HG03354 (cell line): ENCODE results near the gene ABCA13.

Experiments
- ATAC-seq: cut with Tn5 transposase; IDR thresholded peaks from one replicate; pipeline ENCODE4 v1.9.1; 2021; ENCODE audit warnings: mild to moderate bottlenecking; ENCODE audit not compliant: unreplicated experiment, poor library complexity, severe bottlenecking

ABCA13 gene

GRCh38 chr7:48217753-48218152 lies 46.5 kb downstream of the ABCA13 start:
- no peak for ATAC-seq

GRCh38 chr7:48224042-48224441 lies 52.8 kb downstream of the ABCA13 start:
- ATAC-seq = no peak

- ATAC-seq = no peak
Measured at GRCh38 chr7:48225101-48225500, 53.8 kb downstream of the ABCA13 start.

GRCh38 chr7:48237354-48237753 lies 66.1 kb downstream of the ABCA13 start:
- no peak for ATAC-seq

GRCh38 chr7:48242846-48243245 lies 71.6 kb downstream of the ABCA13 start:
- ATAC-seq = no peak

- ATAC-seq = no peak
Measured at GRCh38 chr7:48244864-48245271, 73.6 kb downstream of the ABCA13 start.

GRCh38 chr7:48245751-48246472 lies 74.7 kb downstream of the ABCA13 start:
- ATAC-seq = peak; percentile 78

GRCh38 chr7:48249166-48249565 lies 77.9 kb downstream of the ABCA13 start:
- no peak for ATAC-seq

GRCh38 chr7:48250441-48250951 lies 79.2 kb downstream of the ABCA13 start:
- no peak for ATAC-seq

- peak; percentile 89 for ATAC-seq
Measured at GRCh38 chr7:48251766-48252165, 80.5 kb downstream of the ABCA13 start.

- ATAC-seq = no peak
Measured at GRCh38 chr7:48252995-48253394, 81.7 kb downstream of the ABCA13 start.

- ATAC-seq = peak; percentile 50
Measured at GRCh38 chr7:48255046-48255445, 83.8 kb downstream of the ABCA13 start.

GRCh38 chr7:48259463-48260280 lies 88.4 kb downstream of the ABCA13 start:
- ATAC-seq = peak; percentile 58

- no peak for ATAC-seq
Measured at GRCh38 chr7:48261696-48262095, 90.4 kb downstream of the ABCA13 start.

- no peak for ATAC-seq
Measured at GRCh38 chr7:48262606-48263310, 91.5 kb downstream of the ABCA13 start.

GRCh38 chr7:48263311-48263650 lies 92.0 kb downstream of the ABCA13 start:
- no peak for ATAC-seq

- no peak for ATAC-seq
Measured at GRCh38 chr7:48269066-48269465, 97.8 kb downstream of the ABCA13 start.

- no peak for ATAC-seq
Measured at GRCh38 chr7:48274662-48275061, 103.4 kb downstream of the ABCA13 start.

GRCh38 chr7:48279420-48279819 lies 108.2 kb downstream of the ABCA13 start:
- no peak for ATAC-seq

GRCh38 chr7:48280100-48280499 lies 108.8 kb downstream of the ABCA13 start:
- ATAC-seq = no peak
